D721Med (cell line): ENCODE results near the gene SCFD2.
"Not testable (repeated sequence)": the region's sequence is repeated elsewhere in the genome, so short reads cannot be mapped to it uniquely, and the experiment has no call there.

Experiments used
- DNase-seq: peaks from one replicate; pipeline ENCODE4 v3.0.0; 2011; ENCODE audit warnings: low spot score; ENCODE audit not compliant: insufficient read length
- FAIRE-seq: peaks from 2 replicates; lab custom pipeline; 2011; peaks lifted over from hg19 to GRCh38; lab: Jason Lieb, UNC
- TF ChIP-seq, protein P1 (sequence below): IDR thresholded peaks from 2 replicates; pipeline ENCODE4 v1.5.1; 2012; ENCODE audit warnings: mild to moderate bottlenecking, control low read depth; ENCODE audit not compliant: insufficient read depth; ENCODE audit errors: missing control alignments

The SCFD2 gene

DNA sequence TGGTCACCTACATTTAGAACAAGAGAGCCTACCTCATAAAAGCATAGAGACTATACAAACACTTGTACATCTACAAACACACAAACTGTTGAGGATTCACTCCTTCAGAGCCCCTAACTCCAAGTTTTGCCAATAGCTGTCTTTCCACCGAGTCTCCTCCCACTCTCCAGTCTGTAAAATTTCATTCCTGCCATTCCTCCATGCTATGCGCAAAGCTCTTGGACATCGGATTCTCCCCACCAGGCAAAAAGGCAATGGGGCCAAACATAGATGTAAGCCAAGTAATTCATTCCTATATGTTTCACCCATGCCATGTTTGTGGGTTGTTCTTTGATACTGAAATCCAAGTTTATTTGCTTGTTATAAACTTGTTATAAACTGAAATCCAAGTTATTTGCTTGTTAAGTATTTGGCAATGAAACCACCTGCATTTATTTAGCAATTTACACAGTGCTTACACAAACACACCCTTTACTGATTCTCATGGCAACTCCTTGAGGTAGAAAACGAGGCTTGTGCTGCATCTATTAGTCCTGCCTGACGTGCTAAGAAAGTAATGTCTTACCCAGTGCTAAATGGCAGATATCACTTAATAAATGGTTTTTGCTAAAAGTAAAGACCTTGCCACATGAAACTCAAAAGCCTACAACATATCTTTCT, 91.1 kb downstream of the SCFD2 start:
- TF ChIP-seq, protein P1, sequence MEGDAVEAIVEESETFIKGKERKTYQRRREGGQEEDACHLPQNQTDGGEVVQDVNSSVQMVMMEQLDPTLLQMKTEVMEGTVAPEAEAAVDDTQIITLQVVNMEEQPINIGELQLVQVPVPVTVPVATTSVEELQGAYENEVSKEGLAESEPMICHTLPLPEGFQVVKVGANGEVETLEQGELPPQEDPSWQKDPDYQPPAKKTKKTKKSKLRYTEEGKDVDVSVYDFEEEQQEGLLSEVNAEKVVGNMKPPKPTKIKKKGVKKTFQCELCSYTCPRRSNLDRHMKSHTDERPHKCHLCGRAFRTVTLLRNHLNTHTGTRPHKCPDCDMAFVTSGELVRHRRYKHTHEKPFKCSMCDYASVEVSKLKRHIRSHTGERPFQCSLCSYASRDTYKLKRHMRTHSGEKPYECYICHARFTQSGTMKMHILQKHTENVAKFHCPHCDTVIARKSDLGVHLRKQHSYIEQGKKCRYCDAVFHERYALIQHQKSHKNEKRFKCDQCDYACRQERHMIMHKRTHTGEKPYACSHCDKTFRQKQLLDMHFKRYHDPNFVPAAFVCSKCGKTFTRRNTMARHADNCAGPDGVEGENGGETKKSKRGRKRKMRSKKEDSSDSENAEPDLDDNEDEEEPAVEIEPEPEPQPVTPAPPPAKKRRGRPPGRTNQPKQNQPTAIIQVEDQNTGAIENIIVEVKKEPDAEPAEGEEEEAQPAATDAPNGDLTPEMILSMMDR = no peak
- no peak for FAIRE-seq
- no peak for DNase-seq

DNA sequence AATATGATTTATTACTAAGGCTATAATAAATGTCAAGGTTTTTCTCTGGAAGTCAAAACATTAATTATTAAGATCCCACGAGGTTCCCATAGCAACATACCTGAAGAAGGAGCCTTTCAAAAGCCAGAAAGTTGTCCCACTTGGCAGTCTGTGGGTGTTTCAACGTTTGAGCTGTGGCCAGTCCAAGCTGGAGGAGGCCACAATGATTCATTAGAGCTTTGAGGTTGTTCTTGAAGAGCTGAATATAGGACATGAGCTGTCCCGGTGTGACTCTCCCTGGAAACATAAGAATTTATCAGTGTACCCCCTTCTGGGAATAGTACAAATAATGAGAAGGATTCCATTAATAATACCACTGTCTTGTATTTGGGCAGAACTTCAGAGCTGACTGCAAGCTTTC, 92.1 kb downstream of the SCFD2 start:
- FAIRE-seq = no peak
- no peak for DNase-seq
- TF ChIP-seq, protein P1 = no peak

DNA sequence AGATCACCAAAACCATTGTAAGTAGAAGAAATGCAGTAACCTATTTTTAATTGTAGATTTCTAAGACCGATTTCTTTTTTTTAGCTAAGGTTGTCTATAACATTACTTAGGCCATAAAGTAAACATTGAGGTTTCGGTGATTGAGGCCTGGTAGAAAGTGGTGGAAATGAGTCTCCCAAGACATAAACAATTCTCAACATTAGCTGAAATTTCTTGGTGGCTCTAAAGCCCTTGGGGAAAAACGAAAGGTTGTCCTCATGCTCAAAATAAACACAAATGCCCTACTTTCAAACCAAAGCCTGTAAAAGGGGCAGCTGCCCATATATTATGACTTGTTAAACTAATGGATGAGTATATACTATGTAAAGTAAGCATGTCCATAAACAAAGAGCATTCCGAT, 98.8 kb downstream of the SCFD2 start:
- FAIRE-seq (no peak), DNase-seq (no peak)
- TF ChIP-seq, protein P1 = no peak

DNA sequence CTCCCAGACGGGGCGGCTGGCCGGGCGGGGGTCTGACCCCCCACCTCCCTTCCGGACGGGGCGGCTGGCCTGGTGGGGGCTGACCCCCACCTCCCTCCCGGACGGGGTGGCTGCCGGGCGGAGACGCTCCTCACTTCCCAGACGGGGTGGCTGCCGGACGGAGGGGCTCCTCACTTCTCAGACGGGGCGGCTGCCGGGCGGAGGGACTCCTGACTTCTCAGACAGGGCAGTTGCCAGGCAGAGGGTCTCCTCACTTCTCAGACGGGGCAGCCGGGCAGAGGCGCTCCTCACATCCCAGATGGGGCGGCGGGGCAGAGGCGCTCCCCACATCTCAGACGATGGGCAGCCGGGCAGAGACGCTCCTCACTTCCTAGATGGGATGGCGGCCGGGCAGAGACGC, 109.9 kb downstream of the SCFD2 start:
- not testable (repeated sequence) for FAIRE-seq, DNase-seq

DNA sequence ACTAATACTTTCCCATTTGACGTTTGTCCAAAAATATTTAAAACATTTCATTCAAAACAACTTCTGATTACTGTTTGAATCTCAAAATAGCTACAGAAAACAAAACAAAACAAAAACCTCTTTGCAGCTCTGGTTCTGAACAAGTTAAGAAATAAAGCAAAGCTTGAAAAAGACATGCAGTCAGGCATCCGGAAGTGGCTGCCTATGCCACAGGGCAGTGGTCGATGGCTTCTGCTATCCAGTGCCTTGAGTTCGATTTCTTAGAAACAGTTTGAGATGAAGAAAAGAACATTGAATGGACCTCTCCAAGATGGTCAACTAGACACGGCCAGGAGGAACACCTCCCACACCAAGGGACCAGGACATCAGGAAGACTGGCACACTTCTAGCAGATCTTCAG, 125.3 kb downstream of the SCFD2 start:
- FAIRE-seq = no peak
- TF ChIP-seq, protein P1 = no peak
- DNase-seq = no peak

DNA sequence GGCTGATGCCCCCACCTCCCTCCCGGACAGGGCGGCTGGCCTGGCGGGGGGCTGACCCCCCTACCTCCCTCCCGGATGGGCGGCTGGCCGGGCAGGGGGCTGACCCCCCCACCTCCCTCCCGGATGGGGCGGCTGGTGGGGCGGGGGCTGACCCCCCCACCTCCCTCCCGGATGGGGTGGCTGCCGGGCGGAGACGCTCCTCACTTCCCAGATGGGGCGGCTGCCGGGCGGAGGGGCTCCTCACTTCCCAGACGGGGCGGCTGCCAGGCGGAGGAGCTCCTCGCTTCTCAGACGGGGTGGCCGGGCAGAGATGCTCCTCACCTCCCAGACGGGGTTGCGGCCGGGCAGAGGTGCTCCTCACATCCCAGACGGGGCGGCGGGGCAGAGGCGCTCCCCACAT, 127.5 kb downstream of the SCFD2 start:
- FAIRE-seq, DNase-seq: not testable (repeated sequence)

DNA sequence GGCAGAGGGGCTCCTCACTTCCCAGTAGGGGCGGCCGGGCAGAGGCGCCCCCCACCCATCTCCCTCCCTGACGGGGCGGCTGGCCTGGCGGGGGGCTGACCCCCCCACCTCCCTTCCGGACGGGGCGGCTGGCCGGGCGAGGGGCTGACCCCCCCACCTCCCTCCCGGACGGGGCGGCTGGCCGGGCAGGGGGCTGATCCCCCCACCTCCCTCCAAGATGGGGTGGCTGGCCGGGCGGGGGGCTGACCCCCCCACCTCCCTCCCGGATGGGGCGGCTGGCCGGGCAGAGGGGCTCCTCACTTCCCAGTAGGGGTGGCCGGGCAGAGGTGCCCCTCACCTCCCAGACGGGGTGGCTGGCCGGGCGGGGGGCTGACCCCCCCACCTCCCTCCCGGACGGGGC, 128.1 kb downstream of the SCFD2 start:
- DNase-seq, FAIRE-seq: not testable (repeated sequence)

DNA sequence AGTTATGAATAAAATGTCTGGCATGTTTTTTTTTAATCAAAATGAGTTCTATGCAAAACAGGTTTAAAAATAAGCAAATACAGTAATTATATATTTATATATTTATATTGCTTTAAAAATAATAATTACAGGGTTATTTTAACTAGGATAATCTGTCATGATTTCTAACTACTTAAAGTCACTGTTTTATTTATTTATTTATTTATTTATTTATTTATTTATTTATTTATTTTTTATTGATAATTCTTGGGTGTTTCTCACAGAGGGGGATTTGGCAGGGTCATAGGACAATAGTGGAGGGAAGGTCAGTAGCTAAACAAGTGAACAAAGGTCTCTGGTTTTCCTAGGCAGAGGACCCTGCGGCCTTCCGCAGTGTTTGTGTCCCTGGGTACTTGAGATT, 129.2 kb downstream of the SCFD2 start:
- not testable (repeated sequence) for DNase-seq, FAIRE-seq

DNA sequence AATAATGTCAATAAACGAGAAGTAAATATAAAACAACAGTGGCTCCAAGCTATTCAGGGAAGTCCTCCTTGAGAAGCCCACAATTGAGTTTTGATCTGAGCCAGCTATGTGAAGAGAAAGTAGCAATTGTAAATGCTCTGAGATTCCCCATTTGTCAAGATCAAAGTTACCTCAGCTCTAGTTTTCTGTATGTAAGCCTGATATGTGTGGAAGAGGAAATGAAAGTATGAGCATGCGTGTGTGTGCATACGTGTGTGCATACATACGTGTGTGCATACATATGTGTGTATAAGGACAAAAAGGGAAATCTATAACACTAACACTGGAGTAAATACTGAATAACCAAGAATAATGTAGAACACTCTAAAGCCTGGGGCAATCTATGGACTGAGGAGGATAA, 130.3 kb downstream of the SCFD2 start:
- FAIRE-seq (no peak), DNase-seq (no peak)
- TF ChIP-seq, protein P1 = no peak
